Left ventricle myocardium inferior (tissue), 1 donor: ENCODE data around the gene HOXD4. TPM values are rescaled to one million over a fixed set of nuclear protein-coding genes. Genes with fewer than 3 reads are reported as not detected.

ENCODE experiments used
- DNase-seq: peaks from one replicate; pipeline ENCODE4 v3.0.0-alpha.2; 2020
- H3K27ac ChIP-seq: fragments of 200-600 bp; replicated peaks from 2 replicates; pipeline ENCODE4 v1.8.0; 2021
- H3K27me3 ChIP-seq: fragments of 200-600 bp; 2 replicates; pipeline ENCODE4 v1.8.0; 2021; ENCODE audit warnings: low read depth
- H3K36me3 ChIP-seq: fragments of 200-600 bp; 2 replicates; pipeline ENCODE4 v1.8.0; 2021
- H3K4me1 ChIP-seq: fragments of 200-600 bp; 2 replicates; pipeline ENCODE4 v1.8.0; 2021
- H3K4me3 ChIP-seq: fragments of 200-600 bp; 2 replicates; pipeline ENCODE4 v1.8.0; 2021; ENCODE audit warnings: mild to moderate bottlenecking, moderate library complexity
- H3K9me3 ChIP-seq: fragments of 200-600 bp; replicated peaks from 2 replicates; pipeline ENCODE4 v1.8.0; 2021
- CTCF ChIP-seq: fragments of 200-600 bp; IDR thresholded peaks from 2 replicates; pipeline ENCODE4 v1.8.0; 2021; ENCODE audit warnings: antibody characterized with exemption, mild to moderate bottlenecking, borderline replicate concordance
- intact Hi-C: fragments of 100-400 bp; cut with micrococcal nuclease; formaldehyde crosslinking; loops from one replicate; pipeline ENCODE4 v1.11.0; 2022
- total RNA-seq: library from RNA; stranded (reverse); fragmentation: NEBNext Ultra II Directional; extraction: Animal tissue kit (Norgen Biotek cat#: 25700); gene quantifications from one replicate; pipeline ENCODE4 v1.2.1, GENCODE V29; 2021
- donor health status: DM: no; HTN: yes; CAD: no; lungs with severe emphysema.

HOXD4 gene
- total RNA-seq, 1 donor from 2014 or later: not detected

- intact Hi-C loops: loop anchor here (10.0 kb wide), 1 partner anchor 684 kb away; no protein-coding TSS in a partner anchor
- Histone ChIP-seq H3K27ac (peak overlapping the region; percentile 77), H3K9me3 (no peaks in the 10 kb centered on the region), H3K4me1 (peaks cover 27% of the 10 kb centered on the region), H3K36me3 (no peaks in the 10 kb centered on the region), H3K4me3 (peak overlapping the region; percentile 62), H3K27me3 (peaks cover 99% of the 10 kb centered on the region)
- no peak for TF ChIP-seq CTCF
- no peak for DNase-seq
Observed at GRCh38 chr2:176130957-176131847, 20.1 kb upstream of the HOXD4 start.

- H3K4me1 ChIP-seq: peaks cover 33% of the 10 kb centered on the region
Observed at GRCh38 chr2:176131848-176132158, 19.5 kb upstream of the HOXD4 start.

GRCh38 chr2:176132205-176133171 is 18.9 kb upstream of the HOXD4 start:
- Histone ChIP-seq H3K27me3 (peaks cover 99% of the 10 kb centered on the region), H3K27ac (peak overlapping the region; percentile 33), H3K4me3 (peak overlapping the region; percentile 62), H3K4me1 (peaks cover 32% of the 10 kb centered on the region), H3K9me3 (no peaks in the 10 kb centered on the region), H3K36me3 (no peaks in the 10 kb centered on the region)
- DNase-seq: no peak
- intact Hi-C loops: loop anchor here (10.0 kb wide), 1 partner anchor 682 kb away; no protein-coding TSS in a partner anchor
- TF ChIP-seq CTCF: no peak

More at GRCh38 chr2:176131848-176132158, 19.5 kb upstream of the HOXD4 start:
- H3K4me3 ChIP-seq: peak overlapping the region; percentile 62
- intact Hi-C loops: loop anchor here (10.0 kb wide), 1 partner anchor 683 kb away; no protein-coding TSS in a partner anchor
- TF ChIP-seq CTCF: no peak
- H3K36me3 ChIP-seq: no peaks in the 10 kb centered on the region
- no peak for DNase-seq
- no peaks in the 10 kb centered on the region for H3K9me3 ChIP-seq
- H3K27ac ChIP-seq: peak overlapping the region; percentile 33
- peaks cover 99% of the 10 kb centered on the region for H3K27me3 ChIP-seq

GRCh38 chr2:176133389-176133788 is 18.0 kb upstream of the HOXD4 start:
- Histone ChIP-seq H3K4me3 (no peak overlapping the region), H3K9me3 (no peaks in the 10 kb centered on the region), H3K27me3 (peaks cover 100% of the 10 kb centered on the region), H3K4me1 (peaks cover 32% of the 10 kb centered on the region), H3K36me3 (no peaks in the 10 kb centered on the region), H3K27ac (no peak overlapping the region)
- no peak for TF ChIP-seq CTCF
- intact Hi-C loops: loop anchor here (10.0 kb wide), 1 partner anchor 681 kb away; no protein-coding TSS in a partner anchor
- no peak for DNase-seq

GRCh38 chr2:176134035-176134434 is 17.3 kb upstream of the HOXD4 start:
- Histone ChIP-seq H3K27me3 (peaks cover 100% of the 10 kb centered on the region), H3K4me3 (no peak overlapping the region), H3K27ac (no peak overlapping the region), H3K4me1 (peaks cover 26% of the 10 kb centered on the region), H3K36me3 (no peaks in the 10 kb centered on the region), H3K9me3 (no peaks in the 10 kb centered on the region)
- no peak for DNase-seq
- intact Hi-C loops: loop anchor here (10.0 kb wide), 1 partner anchor 681 kb away; no protein-coding TSS in a partner anchor
- no peak for TF ChIP-seq CTCF
